Nephron (organoid): ENCODE results near the gene VIPR2.
"Not testable (repeated sequence)": the region's sequence is repeated elsewhere in the genome, so short reads cannot be mapped to it uniquely, and the experiment has no call there.

Experiments
- H3K27ac Mint-ChIP-seq, 3 experiments: 2 replicates each; pipeline ENCODE4 v1.8.0; 2020; ENCODE audit warnings: mixed read lengths in 3 of 3, mild to moderate bottlenecking in 2 of 3, moderate library complexity in 1 of 3
- H3K27me3 Mint-ChIP-seq: 2 replicates; pipeline ENCODE4 v1.8.0; 2021; ENCODE audit warnings: low read depth, mild to moderate bottlenecking, moderate library complexity, mixed read lengths
- H3K36me3 Mint-ChIP-seq: 2 replicates; pipeline ENCODE4 v1.8.0; 2020; ENCODE audit warnings: low read depth, mixed read lengths
- H3K4me1 Mint-ChIP-seq: 2 replicates; pipeline ENCODE4 v1.8.0; 2020; ENCODE audit warnings: mixed read lengths
- H3K4me3 Mint-ChIP-seq, 3 experiments: 2 replicates each; pipeline ENCODE4 v1.8.0; 2020; ENCODE audit warnings: mild to moderate bottlenecking in 3 of 3, mixed read lengths in 3 of 3, moderate library complexity in 2 of 3
- H3K9me3 Mint-ChIP-seq: 2 replicates; pipeline ENCODE4 v1.8.0; 2020; ENCODE audit warnings: mixed read lengths
- TF ChIP-seq, protein P1 (sequence below), 3 experiments: fragments of 200-600 bp; sonication (generic); IDR thresholded peaks; one replicate each; pipeline ENCODE4 v1.5.0; 2021; ENCODE audit warnings: antibody characterized with exemption in 3 of 3; ENCODE audit not compliant: unreplicated experiment in 3 of 3

The VIPR2 gene

DNA sequence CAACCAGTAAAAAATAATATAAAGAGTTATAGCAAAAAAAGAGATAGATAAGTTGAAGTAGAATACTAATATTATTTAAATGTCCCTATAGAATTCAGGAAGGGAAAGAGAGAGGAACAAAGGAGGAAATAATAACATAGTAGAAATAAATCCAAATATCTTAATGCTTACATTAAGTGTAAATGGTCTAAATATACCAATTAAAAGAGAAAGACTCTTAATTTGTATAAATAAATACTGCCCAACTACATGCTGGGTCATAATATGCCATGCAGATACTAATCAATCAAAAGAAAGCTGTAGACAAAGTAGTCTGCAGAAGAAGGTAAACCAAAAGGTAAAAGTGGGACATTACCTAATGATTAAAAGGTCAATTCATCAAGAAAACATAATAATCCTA is 43.3 kb upstream of the VIPR2 start:
- H3K9me3 Mint-ChIP-seq: peaks cover 40% of the 10 kb centered on the region
- H3K4me3 Mint-ChIP-seq: no peak overlapping the region
- H3K36me3 Mint-ChIP-seq: no peaks in the 10 kb centered on the region
- H3K4me1 Mint-ChIP-seq: peaks cover 5% of the 10 kb centered on the region
- TF ChIP-seq, protein P1, sequence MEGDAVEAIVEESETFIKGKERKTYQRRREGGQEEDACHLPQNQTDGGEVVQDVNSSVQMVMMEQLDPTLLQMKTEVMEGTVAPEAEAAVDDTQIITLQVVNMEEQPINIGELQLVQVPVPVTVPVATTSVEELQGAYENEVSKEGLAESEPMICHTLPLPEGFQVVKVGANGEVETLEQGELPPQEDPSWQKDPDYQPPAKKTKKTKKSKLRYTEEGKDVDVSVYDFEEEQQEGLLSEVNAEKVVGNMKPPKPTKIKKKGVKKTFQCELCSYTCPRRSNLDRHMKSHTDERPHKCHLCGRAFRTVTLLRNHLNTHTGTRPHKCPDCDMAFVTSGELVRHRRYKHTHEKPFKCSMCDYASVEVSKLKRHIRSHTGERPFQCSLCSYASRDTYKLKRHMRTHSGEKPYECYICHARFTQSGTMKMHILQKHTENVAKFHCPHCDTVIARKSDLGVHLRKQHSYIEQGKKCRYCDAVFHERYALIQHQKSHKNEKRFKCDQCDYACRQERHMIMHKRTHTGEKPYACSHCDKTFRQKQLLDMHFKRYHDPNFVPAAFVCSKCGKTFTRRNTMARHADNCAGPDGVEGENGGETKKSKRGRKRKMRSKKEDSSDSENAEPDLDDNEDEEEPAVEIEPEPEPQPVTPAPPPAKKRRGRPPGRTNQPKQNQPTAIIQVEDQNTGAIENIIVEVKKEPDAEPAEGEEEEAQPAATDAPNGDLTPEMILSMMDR (IDR thresholded peaks at IDR 0.05; ENCODE audit: unreplicated experiment in 3 of 3): no peak
- peaks cover 23% of the 10 kb centered on the region for H3K27me3 Mint-ChIP-seq
- no peak overlapping the region for H3K27ac Mint-ChIP-seq

DNA sequence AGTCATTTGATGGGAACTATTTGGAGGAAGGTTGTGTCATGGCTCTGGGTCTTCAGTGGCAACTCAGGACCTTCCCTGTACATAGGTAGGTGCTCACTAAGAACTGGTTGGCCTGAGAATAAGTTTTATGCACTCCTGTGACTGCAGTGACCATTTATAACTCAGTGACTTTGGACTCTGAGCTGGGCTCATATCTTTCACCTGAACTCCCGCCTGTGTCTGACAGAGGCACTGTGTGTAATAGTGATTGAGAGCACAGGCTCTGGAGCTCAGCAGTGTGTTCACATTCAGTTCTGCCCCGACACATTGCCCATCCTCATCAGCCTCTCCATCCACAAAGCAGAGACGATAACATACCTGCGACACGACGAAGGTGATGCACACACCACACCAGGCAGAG is 34.6 kb upstream of the VIPR2 start:
- peaks cover 10% of the 10 kb centered on the region for H3K27me3 Mint-ChIP-seq
- peaks cover 37% of the 10 kb centered on the region for H3K9me3 Mint-ChIP-seq
- TF ChIP-seq, protein P1 (IDR thresholded peaks at IDR 0.05; ENCODE audit: unreplicated experiment in 3 of 3): no peak
- no peaks in the 10 kb centered on the region for H3K4me1 Mint-ChIP-seq
- no peak overlapping the region for H3K4me3 Mint-ChIP-seq
- H3K36me3 Mint-ChIP-seq: no peaks in the 10 kb centered on the region
- H3K27ac Mint-ChIP-seq: no peak overlapping the region

DNA sequence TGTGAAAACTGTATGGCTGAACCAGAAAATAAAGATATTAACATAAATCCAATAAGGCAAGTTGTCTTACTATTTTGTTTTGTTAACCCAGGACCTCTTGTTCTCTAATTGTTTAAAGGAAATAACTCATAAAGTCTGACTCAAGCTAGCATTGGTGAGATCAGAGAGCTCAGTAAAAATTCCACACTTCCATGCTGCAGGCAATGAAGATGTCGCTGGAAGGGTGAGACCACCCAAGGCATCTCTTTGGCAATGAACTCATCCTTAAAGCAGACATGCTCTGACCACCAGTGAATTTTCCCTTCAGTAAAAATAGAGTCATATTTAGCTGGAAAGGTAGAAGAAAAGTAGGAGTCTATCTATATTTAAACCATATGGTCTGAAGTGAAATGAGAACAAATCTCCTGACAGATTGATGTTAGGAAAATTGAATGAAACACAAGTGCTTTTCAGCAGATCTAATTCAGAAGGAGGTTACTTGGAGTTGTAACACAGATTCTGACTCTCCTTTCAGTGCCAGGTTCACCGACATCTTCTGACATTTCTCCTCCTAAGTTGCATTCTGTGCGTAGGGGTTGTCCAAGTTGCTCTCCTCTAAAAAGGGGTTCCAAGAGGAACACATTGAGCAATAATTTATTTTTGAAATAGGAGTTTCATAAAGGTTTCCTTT is 32.8 kb upstream of the VIPR2 start:
- Mint-ChIP-seq H3K36me3 (no peaks in the 10 kb centered on the region), H3K4me1 (peaks cover 5% of the 10 kb centered on the region), H3K4me3 (no peak overlapping the region), H3K27me3 (peaks cover 10% of the 10 kb centered on the region), H3K27ac (peak overlapping the region; percentile 46 to 68 (median 59)), H3K9me3 (peaks cover 45% of the 10 kb centered on the region)
- TF ChIP-seq, protein P1 (IDR thresholded peaks at IDR 0.05; ENCODE audit: unreplicated experiment in 3 of 3): no peak

DNA sequence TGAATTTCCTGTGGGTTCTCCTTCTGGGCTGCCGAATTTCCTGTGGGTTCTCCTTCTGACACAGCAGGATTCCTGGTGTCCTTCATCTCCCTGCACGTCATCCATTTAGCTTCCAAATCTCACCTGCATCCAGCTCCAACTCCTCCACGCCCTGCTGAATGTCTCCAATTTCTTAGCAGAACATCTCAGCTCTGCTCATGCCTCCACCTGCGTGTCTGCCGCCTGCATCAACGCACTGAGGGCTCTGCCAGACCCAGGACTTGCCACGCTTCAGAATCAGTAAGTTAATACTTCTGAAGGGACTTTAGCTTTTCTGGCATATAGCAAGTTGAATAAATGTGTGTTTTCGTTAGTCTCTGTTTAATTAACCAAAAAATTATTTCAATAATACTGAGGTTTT is 31.1 kb upstream of the VIPR2 start:
- H3K27ac Mint-ChIP-seq: no peak overlapping the region
- peaks cover 44% of the 10 kb centered on the region for H3K9me3 Mint-ChIP-seq
- TF ChIP-seq, protein P1 (IDR thresholded peaks at IDR 0.05; ENCODE audit: unreplicated experiment in 3 of 3): no peak
- H3K27me3 Mint-ChIP-seq: peaks cover 10% of the 10 kb centered on the region
- H3K36me3 Mint-ChIP-seq: no peaks in the 10 kb centered on the region
- no peak overlapping the region for H3K4me3 Mint-ChIP-seq
- peaks cover 5% of the 10 kb centered on the region for H3K4me1 Mint-ChIP-seq

DNA sequence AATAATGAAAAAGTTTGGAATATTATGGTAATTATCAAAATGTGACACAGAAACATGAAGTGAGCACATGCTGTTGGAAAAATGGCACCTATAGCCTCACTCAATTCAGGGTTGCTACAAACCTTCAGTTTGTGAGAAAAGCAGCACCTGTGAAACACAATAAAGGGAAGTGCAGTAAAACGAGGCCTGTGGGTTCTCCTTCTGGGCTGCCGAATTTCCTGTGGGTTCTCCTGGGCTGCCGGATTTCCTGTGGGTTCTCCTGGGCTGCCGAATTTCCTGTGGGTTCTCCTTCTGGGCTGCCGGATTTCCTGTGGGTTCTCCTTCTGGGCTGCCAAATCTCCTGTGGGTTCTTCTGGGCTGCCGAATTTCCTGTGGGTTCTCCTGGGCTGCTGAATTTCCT is 30.4 kb upstream of the VIPR2 start:
- peaks cover 46% of the 10 kb centered on the region for H3K9me3 Mint-ChIP-seq
- H3K27ac Mint-ChIP-seq, H3K4me3 Mint-ChIP-seq, H3K36me3 Mint-ChIP-seq, H3K4me1 Mint-ChIP-seq: not testable (repeated sequence)
- peaks cover 10% of the 10 kb centered on the region for H3K27me3 Mint-ChIP-seq

DNA sequence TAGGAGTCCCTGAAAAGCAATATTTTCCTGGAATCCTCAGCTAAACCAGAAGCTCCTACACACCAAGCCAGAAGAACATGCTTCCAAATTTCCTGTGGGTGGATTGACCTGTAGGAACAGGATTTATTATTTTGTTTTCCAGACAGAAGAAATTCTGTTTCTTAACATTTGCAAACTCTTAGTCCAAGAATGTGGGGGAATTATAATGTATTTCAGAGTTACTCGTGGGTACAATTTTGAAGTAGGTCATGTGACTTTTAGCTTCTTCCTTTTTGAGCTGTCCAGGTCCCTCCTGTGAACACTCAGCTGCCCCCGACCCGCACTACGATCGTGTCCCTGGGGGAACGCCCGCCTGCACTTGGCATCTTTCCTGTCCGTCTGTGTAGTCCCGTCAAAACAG is 27.7 kb upstream of the VIPR2 start:
- H3K27me3 Mint-ChIP-seq: peaks cover 7% of the 10 kb centered on the region
- peak overlapping the region in 2 of 3 experiments; percentile 69 to 74 for H3K27ac Mint-ChIP-seq
- peaks cover 5% of the 10 kb centered on the region for H3K4me1 Mint-ChIP-seq
- no peaks in the 10 kb centered on the region for H3K36me3 Mint-ChIP-seq
- no peak overlapping the region for H3K4me3 Mint-ChIP-seq
- H3K9me3 Mint-ChIP-seq: peaks cover 44% of the 10 kb centered on the region
- TF ChIP-seq, protein P1 (IDR thresholded peaks at IDR 0.05; ENCODE audit: unreplicated experiment in 3 of 3): no peak
